ENCODE data around the gene CD9. TPM values are rescaled to one million over a fixed set of nuclear protein-coding genes. Genes with fewer than 3 reads are reported as not detected.

CD9 gene
- polyA plus RNA-seq, 1 donor, result 144 TPM

DNA sequence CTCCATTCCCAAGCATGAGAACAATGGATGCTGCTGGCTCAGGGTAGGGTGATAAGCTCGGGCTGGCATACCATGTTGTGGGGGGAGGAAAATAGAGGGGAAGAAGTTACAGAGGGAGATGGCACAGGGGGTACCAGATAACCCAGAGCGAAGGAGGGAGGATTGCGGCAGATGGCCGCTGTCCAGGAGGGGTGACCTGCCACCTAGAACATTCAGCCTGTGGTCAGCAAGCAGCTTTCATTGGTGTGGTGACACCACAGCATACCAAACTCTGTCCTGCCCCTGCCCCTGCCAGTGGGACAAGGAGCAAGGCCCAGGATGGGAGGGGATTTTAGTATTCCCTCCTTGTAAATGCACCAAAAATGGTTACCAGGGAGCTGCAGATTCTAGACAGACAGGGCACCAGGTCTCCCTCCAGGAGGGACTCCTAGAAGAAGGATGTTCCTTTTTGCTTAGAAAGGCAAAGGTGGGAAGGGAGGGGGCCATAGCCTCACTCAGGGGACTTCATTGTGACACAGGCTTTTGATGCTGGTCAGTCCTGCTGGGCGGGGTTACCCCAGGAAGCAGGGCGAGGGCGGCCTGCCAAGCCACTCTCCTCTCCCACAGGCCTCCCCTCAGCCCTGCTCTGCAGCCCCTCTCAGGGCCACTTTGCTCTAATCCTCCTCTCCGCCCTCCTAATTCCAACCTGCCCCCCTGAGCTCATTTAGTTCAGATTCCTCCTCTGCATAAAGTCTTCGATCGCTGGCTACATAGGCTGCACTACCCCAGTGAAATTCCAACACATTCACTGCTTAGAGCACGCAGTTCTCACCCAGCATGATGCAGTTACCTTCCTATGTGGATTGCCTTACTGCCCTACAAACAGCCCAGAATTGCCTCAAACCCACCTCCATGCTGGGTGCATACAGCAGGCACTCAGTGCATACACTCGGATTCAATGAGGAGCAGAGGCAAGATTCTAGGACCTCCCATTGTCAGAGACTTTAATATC lies 74.3 kb downstream of the CD9 start:
- no peak for DNase-seq

DNA sequence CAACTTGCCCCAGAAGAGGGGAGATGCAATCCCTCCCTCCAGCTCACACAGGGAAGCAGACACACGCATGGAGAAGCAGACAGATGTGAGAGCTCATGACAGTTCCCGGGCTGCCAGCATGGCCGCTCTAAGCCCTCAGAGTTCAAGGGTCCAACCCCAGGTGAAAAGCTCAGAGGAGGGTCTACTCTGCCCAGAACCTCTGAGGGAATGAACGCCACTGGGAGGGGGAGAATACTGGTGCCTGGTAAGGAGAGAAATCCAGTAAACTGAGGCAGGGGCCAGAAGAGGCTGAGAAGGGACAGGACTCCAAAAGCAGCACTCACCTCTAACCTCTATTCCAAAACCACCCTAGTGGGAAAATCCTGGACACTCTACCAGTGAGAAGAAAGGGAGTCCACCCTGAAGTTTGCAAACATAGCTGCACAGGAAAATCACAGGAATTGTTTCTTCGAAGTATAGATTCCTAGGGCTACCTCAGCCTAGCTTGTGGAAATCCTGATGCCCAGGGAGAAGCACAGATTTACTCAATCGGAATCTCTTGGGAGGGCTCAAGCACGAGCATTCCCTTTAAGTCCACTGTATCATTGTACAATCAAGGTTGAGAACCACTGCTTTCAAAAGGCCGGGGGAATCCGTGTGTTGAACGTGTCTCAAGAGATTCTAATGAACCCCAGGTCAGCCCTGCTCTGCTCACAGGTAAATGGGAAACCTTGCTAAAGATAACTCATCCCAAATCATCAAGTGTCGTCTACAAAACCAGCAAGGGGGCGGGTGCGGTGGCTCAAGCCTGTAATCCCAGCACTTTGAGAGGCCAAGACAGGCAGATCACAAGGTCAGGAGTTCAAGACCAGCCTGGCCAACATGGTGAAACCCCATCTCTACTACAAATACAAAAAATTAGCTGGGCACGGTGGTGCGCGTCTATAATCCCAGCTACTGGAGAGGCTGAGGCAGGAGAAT lies 76.0 kb downstream of the CD9 start:
- no peak for DNase-seq

DNA sequence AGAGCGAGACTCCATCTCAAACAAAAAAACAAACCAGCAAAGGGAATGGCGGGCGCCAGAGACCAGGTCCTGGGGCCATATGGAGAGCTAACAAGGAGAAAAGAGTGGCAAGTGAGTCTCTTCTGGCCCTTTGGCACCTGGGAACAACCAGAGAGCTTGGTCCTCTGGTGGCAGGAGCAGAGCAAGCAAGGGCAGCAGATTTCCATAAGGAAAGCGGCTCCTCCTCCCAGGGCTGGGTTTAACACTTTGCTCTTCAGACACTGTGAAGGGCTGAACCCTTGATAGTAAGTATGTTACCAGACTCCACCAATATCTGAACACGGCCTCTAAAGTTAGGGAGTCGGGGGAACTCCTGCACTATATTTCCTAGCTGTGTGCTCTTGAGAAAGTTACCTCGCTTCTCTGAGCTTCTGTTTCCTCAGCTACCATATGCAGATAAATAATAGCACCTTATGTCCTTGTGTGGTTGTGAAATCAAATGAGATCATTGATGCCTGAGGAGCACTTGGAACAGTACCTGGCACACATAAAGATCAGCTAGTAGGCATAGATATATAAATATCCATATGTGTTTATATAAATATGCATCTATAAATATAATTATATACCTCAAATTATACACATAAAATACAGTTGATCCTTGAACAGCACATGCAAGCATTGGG lies 76.9 kb downstream of the CD9 start:
- DNase-seq, result no peak

DNA sequence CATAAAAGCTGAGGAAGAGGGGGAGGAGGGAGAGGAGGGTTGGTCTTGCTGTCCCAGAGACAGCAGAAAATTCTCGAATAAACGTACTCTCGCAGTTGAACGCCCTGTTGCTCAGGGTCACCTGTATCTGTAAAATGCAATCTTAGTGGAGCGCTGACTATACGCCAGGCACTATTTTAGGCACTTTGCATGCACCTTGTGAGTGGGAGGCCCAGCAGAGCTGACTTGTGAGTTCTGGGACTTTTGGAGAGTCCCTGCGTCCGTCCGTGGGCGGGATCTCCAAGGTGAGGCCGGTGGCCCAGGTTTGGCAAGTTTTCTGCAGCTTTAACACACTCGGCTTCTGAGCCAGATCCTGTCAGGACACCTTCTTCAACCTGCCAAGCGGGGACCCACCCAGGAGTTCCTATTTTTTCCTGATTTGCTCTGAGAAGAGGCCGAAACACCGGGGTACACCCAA lies 77.8 kb downstream of the CD9 start:
- no peak for DNase-seq

DNA sequence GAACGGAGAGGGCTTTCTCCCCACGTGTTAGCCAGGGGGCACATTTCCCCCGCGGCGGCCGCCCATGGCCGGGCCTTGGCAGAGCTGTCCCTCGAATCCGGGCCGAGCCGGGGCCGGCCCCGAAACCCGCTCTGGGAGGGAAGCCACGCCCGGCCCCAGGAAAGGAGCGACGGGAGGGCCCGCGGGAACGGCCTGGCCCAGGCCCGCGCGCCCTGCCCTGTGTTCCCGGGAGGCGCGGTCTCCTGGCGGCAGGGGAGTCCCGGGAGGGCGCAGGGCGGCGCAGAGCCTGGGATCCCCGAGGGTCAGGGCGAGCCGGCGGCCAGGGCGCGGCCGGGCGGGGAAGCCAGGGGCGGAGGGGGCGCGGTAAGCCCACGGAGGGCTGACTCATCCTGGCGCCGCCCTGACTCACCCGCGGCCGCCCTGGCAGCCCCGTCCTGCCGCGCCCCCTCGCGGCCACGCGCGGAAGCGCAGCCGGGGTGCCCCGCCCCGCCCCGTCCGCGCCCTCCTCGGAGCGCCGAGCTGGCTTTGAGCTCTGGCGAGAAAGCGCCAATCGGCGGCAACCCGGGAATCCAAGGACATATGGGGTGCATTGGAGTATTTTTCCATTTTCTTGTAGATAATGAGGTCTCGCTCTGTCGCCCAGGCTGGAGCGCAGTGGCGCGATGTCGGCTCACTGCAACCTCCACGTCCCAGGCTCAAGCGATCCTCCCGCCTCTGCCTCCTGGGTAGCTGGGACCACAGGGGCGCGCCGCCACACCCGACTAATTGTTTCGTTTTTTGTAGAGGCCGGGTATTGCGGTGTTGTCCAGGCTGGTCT lies 78.4 kb downstream of the CD9 start:
- no peak for DNase-seq

DNA sequence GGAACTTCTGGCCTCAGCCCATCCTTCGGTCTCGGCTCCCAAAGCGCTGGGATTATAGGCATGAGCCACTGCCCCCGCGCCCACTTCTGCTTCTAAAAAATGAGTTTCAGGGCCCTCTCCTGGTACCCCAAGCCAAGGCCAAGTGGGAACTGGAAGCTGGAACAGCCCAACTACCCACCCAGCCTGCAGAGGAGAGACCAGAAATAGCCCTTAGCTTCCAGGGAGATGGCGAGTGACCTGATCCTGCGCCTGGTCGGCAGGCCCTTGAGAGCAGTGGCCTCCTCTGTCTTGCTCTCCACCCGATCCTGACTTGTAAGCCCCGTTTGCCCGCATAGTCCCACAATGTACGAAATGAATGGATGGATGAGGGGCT lies 79.0 kb downstream of the CD9 start:
- no peak for DNase-seq

DNA sequence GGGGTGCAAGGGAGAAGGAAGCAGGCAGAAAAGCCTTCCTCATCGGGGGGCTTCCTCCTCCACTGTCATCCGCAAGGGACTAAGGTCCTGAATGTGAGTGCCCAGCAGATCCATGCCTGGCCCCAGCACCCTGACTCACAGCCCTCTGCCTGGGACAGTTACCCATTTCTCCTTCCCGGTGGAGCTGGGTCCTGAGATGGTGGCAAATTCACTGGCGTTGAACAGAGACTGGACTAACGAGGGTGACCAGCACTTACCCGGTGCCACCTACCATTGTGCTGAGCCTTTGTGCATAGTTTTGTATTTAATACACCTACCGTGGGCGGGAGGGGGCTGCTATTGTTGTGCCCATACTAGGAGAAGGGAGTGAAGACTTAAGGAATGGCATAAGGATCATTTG lies 79.4 kb downstream of the CD9 start:
- DNase-seq, result no peak

DNA sequence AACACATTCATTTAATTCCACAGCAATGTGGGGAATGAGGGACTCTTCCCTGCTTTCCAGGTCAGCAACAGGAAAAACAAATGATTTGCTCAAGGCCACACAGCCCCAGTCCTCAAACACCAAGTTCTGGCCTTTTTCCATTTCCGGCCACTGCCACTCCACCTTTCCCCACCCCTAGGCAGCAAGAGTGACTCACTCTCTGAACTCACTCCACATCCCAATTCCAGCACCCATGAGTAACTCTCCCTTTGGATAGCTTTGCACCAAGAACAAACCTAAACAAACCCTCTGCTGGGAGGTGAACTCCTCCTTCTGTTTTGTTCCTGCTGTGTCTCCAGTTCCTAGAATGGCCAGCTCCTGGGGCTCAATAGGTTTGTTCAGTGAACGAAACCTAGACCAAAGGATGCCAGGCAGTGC lies 79.9 kb downstream of the CD9 start:
- DNase-seq, result no peak

DNA sequence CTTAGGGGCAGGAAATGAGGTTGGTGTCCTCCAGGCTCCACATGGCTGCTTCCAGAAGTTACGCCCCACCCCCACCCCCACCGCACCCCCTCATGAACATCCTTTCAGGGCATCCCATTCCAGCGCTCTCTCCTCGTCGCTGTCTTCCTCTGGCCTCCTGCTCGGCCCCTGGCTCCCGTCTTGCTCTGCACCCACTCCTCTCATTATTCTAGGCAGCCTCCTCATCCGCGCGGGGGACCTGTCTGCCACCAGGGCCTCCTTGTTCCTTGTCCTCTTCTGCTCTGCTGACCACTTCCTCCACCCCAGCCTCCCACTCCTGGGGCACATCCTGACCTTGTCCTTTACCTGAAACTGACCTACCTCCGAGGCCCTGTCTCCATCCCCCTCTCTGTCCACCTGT lies 80.5 kb downstream of the CD9 start:
- no peak for DNase-seq

DNA sequence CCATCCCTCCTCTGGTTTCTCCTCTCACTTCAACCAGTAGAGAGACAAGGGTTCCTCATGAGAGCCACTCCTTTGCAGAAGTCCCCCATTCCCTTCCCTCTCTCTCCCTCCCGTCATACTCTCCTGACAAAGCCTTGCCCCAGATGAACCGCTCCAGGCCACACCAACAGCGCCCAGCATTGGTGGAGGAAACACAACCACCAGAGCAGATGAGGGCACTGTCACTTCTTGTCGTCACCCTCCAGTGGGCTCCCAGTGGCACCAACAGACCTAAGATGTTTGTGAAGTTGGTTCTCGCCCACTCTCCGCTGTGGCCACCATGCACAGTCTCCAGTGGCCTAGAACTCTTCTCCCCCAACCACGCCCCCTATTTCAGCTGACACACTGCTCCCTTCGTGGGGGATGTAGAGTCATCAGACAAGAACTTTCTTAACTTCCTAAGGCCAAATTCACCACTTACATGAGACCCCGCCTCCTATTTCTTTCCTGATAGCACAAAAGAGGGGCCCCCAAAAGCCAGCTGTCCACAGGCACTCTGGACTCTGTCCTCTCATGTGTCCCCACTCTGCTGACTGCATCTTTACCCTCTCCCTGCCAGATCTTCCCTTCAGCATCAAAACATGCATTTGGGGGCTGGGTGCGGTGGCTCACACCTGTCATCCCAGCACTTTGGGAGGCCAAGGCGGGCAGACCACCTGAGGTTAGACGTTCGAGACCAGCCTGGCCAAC lies 81.0 kb downstream of the CD9 start:
- DNase-seq, result no peak

DNA sequence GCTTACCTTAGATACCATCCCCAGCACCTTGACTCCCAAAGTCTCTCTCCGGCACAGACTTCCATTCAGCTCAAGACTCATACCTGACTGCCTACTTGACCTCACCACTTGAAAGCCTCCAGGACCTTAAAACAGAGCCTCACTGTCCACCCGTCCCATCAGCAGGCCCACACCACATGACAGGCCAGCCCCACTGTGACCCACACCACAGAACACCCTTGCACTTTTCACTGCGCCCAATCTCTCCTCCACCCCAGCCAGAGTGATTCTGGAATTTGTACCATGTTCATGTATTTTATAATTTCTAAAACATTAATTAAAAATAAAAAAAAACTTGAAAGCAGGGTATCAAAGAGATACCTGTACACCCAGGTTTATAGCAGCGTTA lies 82.2 kb downstream of the CD9 start:
- DNase-seq, result no peak

DNA sequence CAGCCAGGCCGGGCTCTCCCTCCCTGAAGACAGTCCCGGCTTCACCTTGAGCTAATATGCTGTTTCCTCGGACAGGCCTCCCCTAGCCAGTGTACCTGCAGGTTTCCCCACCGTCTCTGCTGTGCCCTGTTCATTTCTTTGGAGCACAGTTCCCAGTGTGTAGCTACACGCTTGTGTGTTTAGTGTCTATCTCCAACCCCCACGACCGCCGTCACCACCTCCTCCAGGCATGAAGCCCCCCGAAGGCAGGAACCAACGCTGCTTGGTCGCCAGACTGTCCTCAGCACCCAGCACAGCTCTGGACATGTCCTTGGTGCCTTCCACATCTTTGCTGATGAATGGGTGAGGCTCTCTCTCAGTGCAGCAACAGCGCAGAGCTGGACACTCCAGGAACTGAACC lies 84.1 kb downstream of the CD9 start:
- no peak for DNase-seq

DNA sequence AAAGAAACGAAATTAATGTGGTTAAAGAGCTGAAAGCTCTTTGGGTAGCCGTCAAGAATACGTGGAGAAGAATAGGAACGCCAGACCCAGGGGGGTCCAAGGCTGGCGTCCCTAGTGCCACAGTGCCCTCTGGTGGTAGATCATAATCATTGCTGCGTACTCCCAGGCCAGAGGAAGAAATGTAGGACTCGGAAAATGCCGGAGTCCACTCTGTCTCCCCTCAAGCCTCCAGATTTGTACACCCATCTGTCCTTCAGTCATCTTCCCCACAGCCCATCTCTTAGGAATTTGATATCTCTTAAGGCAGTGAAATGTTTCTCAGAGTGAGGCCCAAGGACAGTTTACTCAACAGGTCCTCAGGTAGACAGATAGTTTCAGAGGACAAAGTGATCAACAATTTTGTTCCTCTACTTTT lies 84.9 kb downstream of the CD9 start:
- DNase-seq, result peak; percentile 78

DNA sequence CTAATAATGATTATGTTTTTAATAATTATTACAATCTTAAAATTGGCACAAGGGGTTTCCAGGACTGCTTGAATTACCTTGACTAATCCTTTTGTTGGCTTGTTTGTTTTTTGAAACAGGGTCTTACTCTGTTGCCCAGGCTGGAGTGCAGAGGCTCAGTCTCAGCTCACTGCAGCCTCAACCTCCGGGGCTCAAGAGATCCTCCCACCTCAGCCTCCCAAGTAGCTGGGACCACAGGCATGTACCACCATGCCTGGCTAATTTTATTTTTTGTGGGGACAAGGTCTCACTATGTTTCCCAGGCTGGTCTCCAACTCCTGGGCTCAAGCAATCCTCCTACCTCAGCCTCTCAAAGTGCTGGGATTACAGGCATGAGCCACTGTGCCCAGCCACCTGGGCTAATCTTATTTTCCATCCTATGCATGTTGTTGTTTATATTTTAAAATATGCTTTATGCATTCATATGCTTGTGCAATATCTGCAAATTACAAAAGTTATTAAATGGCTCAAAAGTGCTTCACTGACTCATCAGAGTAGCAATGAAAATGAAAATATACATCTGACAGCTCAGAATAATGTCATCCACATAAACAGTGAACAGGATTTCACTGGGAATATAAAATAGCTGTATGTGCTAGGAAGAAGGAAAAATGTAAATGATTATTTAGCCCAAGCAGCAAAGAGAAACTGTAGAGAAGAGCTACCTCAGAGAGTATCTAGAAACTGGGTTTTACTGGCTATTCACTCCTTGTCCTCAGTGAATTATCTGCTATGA lies 85.5 kb downstream of the CD9 start:
- DNase-seq, result no peak

Other genes starting within 250 kb of the CD9 start
- gene VWF, start 75.7 kb upstream of the CD9 start, polyA plus RNA-seq (ENCODE audit: insufficient read length), result 8.2 TPM
- gene PLEKHG6, start 110.3 kb downstream of the CD9 start, polyA plus RNA-seq (ENCODE audit: insufficient read length), result 5.6 TPM
- 89.8 TPM for gene TNFRSF1A, start 141.7 kb downstream of the CD9 start, polyA plus RNA-seq (ENCODE audit: insufficient read length)
- 80.1 TPM for gene SCNN1A, start 175.2 kb downstream of the CD9 start, polyA plus RNA-seq (ENCODE audit: insufficient read length)
- gene LTBR, start 183.8 kb downstream of the CD9 start, polyA plus RNA-seq (ENCODE audit: insufficient read length), result 58.2 TPM
- 1.2 TPM for gene CD27, start 244.6 kb downstream of the CD9 start, polyA plus RNA-seq (ENCODE audit: insufficient read length)

All from left kidney (tissue), 2 donors.